ENCODE measurements around the gene CNPY3.
A peak's percentile ranks its signal among the peaks of the same experiment; 100 is the strongest.

The CNPY3 gene

DNA sequence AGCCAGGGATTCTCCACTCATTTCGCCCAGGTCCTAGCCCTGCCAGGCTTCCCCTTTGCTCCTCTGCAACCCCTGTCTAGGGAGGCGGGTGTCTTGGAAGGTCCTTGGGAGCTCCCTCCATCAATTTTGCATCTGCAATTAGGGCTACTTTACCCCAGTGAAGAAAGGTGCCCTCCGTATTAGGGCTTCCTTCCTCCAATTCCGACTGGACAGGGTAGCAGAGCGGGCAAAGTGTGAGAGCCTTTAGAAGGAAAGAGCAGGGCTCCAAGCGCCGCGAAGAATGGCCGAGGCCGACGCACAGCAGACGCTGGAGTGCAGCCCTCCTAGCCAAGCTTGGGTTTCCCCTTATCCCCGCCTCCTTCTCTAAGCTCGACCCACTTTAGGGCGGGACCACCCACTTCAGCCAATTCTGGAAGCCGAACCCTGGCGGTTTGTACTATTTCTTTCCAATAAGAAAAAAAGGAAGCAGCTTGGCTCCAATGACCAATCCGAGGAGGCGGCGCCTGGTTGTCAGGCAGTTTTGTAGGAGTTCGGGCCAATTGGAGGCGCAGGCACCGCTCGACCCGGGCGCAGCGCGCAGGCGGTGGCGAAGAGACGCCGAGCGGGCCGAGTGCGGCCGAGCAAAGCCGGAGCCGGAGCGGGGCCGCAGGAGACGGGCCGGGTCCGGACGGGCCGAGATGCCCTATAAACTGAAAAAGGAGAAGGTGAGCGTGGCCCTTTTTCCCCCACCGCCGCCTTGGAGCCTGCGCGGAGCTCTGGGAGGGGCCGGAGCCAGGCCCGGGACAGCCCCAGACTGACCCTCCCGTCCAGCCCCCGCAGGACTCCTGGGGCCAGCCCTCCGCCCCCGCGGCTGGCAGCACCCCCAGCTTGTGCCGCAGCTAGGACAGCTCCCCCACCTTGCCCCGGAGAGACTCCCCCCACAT is 55.0 kb downstream of the CNPY3 start, which contains the start of gene PPP2R5D:
Gene PPP2R5D (plus strand): TSS at position 570 of the 923 bp plus-strand sequence. CDS start 108 bp downstream, at position 678.
- DNase-seq, result peak; percentile 95

DNA sequence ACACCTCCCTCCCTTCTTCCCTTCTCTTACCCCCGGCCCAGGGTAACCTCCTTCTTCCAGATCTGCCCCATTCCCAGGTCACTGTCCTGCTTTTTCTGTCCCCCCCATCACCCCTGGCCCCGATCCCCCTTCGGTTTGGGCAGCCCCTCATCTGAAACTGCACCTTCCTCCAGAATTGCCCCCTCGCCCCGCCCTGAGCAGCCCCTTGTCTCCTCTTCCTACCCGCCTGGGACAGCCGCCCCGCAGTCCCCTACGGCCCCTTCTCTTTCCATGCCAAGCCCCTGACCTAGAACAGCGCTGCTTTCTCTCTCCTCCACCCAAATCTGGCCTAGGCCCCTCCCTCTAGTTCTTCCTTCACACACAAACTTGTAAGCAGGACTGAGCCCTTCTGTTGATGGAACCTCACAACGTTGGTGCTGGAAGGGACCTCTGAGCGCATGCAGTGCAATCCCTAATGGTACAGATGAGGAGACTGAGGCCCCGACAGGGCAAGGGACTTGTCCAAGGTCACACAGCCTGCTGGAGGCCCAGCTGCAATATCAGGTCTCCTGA is 55.7 kb downstream of the CNPY3 start:
- no peak for DNase-seq

DNA sequence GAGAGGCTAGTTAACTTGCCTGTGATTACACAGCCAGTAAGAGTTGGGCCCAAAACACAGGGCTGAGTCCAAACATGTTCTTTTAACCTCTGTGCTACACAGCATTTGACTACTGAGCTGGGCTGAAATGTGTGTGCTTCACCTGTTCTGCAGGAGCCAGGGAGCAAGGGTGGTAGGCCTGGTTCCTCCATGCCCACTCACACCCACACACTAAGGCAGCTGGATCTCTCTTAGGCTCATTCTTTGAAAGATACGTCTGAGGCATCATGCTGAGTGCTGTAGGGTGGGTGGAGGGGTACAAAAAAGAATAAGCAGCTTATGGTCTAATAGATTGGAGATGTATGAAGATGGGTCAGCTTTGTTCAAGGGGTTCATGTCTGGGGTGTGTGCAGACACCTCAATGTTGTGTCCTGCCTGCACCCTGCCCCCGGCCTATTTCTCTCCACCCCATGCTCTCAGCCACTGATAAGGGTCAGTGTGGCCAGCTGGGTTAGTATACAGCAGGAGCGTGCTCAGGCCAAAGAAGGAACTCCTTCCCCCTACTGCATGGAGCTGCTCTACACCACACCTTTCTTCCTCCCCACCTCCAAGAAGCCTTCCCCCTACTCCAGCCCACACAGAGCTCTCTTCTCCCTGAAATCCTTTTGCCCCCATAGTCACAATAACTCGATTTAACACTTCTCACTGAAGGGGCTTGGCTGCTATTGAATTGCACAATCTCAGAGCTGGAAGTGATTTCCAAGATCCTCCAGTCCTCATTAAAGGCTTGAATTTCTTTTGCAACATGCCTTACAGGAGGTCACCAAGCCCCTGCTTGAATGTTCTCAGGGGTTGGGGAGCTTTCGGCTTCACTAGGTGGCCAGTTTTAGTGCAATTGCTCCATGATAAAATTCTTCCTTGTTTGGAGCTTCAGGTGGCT is 58.5 kb downstream of the CNPY3 start:
- no peak for DNase-seq

DNA sequence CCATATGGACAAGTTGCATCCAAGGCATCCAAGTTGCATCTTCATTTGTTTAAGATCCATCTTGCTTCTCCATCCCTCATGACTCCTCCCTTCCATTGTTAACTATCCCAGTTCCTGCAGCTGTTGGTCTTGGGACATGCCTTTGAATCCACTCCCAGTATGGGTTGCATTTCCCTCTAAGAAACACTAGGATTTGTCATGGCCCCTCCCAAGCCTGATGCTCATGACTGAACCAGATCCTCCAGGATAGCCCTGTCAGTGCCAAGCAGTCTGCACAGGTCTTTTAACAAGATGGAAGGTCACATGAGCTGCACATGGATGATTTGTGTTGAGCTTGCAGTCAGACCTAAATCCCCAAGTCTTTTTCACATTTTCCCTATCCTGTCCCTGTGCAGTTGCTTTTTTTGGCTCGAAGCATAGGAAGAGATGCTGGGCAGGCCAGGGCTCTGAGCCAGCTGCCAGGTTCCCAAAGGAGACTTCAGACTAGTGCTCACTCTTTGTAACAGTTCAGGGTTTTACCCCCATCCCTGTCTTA is 59.3 kb downstream of the CNPY3 start:
- DNase-seq, result no peak

Data from effector CD8-positive, alpha-beta T cell (primary cell).